WI38 (cell line): ENCODE data around the gene SCYGR3.

Source experiments
- H3K4me3 ChIP-seq: 2 replicates; pipeline ENCODE4 v1.5.1; 2011; ENCODE audit warnings: low read depth, mild to moderate bottlenecking, control low read depth, low read length
- CTCF ChIP-seq: IDR thresholded peaks from 2 replicates; pipeline ENCODE4 v1.5.1; 2012; ENCODE audit warnings: low read depth, mild to moderate bottlenecking, control low read depth, low read length

Gene SCYGR3

GRCh38 chr2:227566012-227566411 is 48.6 kb downstream of the SCYGR3 start:
- H3K4me3 ChIP-seq: no peak overlapping the region
- TF ChIP-seq CTCF: no peak

GRCh38 chr2:227565080-227565479 is 49.6 kb downstream of the SCYGR3 start:
- no peak for TF ChIP-seq CTCF
- H3K4me3 ChIP-seq: no peak overlapping the region
